Neural progenitor cell (in vitro differentiated cells): ENCODE data around the gene UBL4B.

Source experiments
- CTCF ChIP-seq: fragments of 200-600 bp; sonication (generic); IDR thresholded peaks from 2 replicates; pipeline ENCODE4 v1.5.1; 2017; ENCODE audit warnings: antibody characterized with exemption, mild to moderate bottlenecking
- EZH2 ChIP-seq: fragments of 200-600 bp; sonication (generic); IDR thresholded peaks from 2 replicates; pipeline ENCODE4 v1.6.1; 2017; ENCODE audit warnings: antibody characterized with exemption, mild to moderate bottlenecking, moderate library complexity

- TF ChIP-seq CTCF (no peak), EZH2 (no peak)
Observed at GRCh38 chr1:110100335-110100734, 11.9 kb upstream of the UBL4B start.
